ENCODE data around the gene RAB29.
"Not testable (repeated sequence)": the region's sequence is repeated elsewhere in the genome, so short reads cannot be mapped to it uniquely, and the experiment has no call there.

Gene RAB29

DNA sequence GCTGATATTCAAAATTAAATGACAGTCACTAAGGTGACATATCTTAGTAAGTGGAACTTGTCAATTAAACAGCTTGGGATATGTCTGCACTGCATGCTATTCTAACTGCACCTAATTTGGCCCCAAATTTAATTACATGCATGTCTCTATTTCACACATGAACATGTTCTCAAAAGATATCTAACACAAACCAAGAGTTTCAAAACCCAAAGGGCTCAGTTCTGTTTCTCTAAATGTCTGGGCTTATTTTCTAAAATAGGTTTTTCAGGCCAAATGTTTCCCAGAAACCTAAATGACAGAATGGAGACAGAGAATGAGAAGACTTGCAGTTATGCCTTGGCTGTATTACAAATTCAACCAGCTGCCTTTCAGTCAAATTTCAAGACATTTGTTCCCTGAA is 11.3 kb downstream of the RAB29 start:
- DNase-seq: no peak

DNA sequence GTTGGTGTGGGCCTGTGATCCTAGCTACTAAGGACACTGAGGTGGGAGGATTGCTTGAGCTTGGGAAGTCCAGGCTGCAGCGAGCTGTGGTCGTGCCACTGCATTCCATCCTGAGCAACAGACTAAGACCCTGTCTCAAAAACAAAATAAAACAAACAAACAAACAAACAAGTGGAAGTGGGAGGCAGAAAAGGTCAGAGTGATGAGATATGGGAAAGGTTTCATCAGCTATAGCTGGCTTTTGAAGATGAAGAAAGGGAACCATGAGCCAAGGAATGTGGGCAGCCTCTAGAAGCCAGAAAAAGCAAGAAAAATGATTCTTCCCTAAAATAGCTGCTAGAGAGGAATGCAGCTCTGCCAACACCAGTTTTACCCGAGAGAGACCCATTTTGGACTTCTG is 14.7 kb downstream of the RAB29 start:
- DNase-seq: no peak

DNA sequence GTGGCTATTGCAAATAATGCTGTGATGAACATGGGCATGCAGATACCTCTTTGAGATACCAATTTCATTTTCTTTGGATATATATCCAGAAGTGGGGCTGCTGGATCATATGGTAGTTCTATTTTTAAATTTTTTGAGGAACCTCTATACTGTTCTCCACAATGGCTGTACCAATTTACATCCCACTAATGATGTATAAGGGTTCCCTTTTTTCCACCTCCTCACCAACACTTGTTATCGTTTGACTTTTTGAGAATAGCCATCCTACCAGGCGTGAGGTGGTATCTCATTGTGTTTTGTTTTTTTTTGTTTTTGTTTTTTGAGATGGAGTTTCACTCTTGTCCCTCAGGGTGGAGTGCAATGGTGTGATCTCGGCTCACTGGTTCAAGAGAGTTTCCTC is 18.7 kb downstream of the RAB29 start:
- DNase-seq: no peak

DNA sequence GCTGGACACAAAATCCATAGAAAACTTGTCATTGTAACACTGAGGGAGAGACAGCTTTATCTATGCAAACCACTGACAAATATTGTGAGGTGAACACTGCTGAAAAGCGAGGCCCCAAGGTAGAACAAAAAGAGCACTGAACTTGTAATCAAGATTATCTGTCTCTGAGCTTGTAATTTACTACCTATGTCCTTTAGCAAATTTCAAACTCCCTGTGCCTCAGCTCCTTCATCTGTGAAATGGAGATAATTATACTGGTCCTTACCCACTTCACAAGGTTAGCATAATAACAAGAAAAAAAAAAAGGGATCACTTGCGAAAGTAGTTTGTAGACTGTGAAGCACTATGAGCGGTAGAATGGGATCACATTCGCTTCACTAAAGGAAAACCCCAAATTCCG is 20.4 kb downstream of the RAB29 start:
- DNase-seq: no peak

DNA sequence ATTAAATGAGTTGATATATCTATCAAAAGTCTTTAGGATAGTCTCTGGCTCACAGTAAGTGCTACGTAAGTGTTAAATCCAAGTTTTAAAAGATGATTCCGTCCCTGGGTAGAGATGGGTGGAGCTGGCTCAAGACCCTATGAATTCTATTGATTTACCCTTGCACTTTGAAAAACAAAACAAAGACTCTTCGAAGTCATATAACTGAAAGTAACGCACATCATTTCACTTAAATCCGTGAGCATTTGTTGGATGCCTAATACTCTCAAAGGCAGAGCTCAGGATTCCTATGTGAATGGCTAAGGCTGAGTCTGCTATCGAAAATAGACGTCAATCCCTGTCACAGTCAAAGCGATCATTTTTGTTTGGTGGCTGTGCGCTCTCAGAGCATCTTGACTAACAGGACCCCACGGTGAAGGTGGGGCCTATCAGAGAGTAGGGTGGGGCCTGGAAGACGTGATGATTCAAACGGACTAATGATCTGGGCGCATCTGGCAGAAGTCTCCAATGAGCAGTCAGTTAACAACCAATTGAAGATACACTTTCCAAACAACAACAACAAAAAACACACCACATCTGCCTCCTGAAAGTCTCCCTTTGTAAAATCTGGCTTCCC is 24.1 kb downstream of the RAB29 start:
- no peak for DNase-seq

DNA sequence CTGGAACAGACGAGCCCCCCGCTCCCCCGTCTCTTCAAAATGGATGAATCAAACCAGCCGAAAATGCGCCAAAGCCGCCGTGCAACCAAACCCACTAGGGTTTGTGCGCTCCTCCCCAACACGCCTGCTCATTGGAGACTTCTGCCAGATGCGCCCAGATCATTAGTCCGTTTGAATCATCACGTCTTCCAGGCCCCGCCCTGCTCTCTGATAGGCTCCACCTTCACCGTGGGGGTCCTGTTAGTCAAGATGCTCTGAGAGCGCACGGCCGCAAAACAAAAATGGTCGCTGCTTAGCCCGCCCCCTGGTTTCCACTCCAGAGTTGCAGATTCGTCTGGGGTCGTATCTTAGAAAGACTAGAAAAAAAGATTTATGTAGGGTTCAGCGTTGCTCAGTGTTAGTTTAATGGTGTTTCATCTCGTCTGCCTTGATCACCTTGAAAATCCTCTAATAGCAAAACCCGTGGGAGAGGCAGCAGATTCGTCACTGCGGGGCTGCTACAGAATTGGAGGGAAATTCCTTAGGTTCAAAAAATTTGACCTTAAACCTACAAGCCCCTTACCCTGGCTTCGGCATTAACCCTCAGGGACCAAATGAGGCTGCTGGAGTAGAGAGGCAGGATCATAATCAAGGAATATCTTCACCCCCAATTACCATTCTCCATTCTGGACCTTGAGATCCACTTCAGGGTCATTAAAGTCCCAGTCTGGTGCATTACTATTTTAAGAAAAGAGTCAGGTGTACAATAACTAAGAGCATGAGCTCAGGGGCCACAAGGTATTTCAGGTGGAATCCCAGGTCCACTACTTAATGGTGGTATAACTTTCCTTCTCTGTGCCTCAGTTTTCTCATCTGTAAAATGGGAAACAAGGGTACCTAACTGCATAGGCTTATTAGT is 24.9 kb downstream of the RAB29 start, which contains the start of gene NUCKS1:
Gene NUCKS1 (minus strand): TSS at position 45 of the 898 bp plus-strand sequence. CDS start 209 bp downstream, outside the sequence.
- DNase-seq: peak; percentile 96 to 97

DNA sequence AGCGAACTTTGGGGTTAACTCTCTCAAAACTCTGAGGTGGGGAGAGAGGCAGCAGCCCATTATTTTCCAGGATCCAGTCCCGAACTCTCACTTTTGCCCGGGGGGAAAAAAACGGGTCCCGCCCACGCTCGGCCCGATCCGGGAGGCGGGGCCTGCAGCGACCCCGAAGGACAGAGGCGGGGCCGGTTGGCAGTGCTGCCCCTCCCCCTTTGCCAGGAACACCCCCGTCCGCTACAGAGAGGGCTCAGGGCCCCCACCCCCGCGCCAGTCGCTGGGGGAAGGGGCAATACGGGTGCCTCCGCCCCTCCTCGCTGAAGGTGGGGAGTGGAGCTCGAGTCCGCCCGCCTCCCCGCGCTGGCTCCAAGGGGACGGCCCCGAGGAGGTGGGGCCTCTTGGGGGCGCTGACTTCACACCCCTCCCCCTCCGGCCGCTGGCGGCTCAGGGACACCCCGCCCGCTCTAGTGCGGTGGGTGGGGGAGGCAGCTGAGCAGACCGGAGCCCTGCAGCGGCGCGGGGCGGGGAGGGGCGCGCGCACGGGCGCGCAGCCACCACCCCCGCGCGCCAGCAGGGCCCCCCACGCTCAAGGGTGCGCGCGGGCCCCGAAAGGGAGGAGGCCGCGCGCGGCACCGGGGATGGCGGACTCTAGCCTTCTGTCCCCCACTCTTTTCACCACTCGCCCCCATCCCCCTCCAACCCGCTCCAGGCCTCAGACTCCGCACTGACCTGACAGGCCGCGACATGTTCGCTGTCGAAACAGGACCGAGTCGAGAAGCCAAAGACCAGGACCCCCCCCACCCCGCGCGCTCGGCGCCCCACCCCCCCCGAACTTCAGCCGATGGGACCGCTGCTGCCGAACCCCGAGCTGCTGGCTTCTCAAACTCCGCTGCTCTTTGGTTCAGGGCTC is 25.8 kb downstream of the RAB29 start:
- peak; percentile 97 to 99 for DNase-seq

DNA sequence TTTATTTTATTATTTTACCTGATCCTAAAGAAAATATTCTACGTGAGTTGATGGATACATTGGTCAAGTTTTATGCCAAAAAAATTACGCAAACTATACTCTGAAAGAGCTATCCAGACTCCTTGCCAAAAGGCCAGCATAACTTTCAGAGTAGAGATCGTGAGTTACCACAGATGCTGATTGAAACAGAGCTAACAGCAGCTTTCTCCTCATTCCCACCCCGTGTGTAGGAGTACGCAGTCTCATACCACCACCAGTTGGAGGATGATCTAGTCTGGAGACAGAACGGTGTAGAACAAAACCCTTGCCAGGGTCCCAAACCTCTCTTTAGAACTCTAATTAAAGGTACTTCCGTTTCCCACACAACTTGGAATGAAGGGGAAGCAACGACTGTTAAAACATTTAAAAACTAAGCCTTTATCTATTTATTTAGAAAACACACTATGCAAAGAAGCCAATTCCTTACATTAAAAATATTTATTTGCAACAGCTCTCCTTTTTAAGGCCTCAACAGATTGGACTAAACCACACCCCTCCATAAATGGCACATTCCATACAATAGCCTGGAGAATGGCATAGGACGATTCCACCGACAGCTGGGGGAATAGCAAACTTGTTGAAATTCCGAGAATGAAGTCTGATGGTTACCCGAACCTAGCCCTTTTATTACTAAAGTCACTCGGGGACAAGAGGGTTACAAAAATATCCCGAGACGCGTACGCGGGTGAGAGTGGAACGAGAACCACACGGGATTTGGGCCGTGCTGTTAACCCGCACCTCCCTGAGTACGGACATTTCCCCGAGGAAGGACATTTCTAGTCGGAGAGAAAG is 26.7 kb downstream of the RAB29 start:
- peak; percentile 48 to 52 for DNase-seq

DNA sequence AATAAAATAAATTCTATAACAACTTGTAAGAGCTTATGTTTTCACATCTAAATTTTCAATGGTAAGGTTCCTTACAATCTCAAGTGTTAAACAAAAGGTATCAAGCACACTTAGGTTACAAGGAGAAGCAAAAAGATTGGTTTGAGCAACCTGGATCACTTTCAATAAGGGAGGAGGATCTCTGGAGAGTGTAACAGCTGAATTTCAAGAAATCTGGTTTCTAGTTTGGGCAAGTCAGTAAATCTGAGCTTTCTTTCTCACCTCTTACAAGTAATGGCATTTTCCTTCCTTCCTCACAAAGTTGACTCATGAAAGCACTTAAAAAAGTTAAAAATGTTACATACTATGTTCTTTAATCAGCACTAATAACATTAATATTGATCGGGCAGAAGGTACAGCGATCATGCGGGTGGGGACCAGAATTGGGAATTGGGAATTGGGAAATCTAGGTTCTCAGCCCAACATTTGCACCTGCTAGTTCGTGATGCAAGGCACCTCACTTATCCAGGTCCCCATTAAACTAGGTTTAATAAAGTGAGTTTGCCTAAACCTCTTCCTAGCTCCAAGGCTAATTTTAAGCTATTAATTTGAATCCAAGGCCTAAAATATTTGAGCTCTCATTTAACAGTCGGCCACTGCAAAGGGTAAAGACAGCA is 28.4 kb downstream of the RAB29 start:
- DNase-seq: no peak

DNA sequence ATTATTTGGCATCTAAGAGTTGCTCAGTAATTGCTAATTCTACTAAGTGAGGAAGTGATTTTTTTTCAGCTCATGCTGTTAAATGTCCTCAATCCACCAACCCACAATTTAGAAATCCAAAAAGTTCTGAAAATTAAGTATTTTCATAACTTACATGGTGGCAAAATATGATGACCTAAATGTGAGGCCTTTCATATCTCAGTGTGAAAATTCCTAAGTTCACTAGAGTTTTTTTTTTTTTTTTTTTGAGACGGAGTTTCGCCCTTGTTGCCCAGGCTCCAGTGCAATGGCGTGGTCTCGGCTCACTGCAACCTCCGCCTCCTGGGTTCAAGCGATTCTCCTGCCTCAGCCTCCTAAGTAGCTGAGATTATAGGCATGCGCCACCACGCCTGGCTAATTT is 30.9 kb downstream of the RAB29 start:
- no peak for DNase-seq

DNA sequence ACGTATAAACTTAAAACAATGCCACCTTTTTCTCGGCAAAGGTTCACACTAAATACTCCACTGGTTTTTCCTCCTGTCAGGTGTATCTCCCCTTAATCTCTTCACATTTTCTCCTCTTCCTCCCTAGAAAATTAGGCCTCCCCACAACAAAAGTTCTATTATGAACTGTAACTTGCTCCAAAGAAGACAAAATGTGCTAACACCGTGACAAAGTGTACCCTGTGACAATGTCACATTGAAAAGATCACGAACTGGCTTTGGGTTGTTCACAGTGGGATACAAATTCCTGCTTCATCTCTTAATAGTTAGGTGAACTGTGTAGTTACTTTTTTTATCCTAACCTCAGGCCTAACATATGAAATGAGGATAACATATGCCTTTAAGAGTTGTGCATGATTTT is 31.3 kb downstream of the RAB29 start:
- no peak for DNase-seq

DNA sequence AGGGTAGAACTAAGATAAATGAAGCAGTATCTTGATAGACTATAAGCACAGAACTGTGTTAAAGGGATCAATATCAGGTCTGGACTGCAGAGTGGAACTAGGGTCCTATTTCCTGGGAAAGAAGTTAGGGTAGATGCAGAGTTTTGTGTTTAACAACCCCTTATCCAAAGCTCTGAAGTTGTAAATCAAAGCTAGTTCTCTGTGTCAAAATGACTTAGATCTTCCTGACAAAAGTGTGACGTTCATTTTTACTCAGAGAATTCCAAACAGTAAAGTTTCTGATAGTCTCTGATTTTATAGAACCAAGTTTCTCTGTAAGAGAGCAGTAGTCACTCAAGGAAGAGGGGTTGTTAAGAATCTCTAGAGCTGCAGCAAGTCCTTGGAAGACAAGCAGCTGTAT is 33.6 kb downstream of the RAB29 start:
- no peak for DNase-seq

DNA sequence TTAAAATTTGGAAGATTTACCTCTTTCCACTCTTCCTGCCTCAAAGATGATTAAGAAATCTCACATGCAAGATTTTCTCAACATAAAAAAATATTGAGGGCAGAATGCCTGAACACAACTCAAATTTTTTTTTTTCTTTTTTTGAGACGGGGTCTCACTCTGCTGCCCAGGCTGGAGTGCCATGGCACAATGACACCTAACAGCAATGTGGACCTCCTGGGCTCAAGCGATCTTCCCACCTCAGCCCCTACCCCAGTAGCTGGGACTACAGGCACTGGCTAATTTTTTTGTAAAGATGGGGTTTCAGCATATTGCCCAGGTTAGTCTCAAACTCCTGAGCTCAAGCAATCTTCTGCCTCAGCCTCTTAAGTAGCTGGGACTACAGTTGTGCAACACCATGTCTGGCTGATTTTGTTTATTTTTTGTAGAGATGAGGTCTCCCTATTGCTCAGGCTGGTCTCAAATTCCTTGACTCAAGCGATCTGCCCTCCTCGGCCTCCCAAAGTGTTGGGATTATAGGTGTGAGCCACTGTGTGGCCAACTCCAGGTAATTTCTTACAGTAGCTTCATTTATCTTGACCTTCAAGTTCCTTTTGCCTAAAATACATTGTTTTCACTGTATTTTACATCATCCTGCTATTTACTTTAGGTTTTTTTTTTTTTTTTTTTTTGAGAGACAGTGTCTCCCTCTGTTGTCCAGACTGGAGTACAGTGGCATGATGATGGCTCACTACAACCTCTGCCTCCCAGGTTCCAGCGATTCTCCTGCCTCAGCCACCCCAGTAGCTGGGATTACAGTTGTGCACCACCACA is 35.7 kb downstream of the RAB29 start:
- no peak for DNase-seq

DNA sequence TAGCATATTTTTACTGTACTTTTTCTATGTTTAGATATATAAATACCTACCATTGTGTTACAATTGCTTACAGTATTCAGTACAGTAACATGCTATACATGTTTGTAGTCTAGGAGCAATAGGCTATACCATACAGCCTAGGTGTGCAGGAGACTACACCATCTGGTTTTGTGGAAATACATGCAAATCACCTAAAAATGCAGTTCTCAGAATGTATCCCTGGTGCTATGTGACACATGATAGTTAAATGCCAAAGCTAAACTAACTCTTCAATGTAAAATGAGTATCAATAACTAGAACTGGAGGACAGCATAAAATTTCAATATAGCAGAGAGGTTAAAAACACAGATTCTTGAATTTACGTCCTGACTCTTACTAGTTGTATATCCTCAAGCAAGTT is 40.1 kb downstream of the RAB29 start:
- no peak for DNase-seq

DNA sequence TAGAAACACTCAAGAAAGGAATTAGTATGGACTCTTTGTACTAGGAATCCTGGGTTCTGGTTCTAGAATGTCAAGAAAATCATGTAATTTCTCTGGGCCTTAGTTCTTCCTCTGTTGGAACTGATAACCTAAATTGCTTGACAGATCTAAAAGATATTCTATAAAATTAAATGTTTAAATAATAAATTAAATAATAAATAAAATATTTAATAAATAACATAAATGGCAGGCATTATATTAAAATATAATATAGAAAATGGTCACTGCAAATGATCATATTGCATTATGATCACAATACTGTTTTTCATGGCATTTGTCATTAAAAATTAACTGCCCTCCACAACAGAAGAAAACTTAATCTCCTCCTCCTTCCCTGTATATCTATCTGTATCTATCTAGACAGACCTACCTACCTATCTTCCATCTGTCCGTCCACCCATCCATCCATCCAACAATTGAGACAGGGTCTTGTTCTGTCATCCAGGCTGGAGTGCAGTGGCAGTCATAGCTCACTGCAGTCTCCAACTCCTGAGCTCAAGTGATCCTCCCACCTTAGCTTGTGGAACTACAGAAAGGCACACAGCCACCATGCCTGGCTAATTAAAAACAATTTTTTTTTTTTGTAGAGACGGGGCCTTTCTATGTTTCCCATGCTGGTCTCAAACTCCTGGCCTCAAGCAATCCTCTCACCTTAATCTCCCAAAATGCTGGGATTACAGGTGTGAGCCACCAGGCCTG is 41.7 kb downstream of the RAB29 start:
- DNase-seq: no peak

DNA sequence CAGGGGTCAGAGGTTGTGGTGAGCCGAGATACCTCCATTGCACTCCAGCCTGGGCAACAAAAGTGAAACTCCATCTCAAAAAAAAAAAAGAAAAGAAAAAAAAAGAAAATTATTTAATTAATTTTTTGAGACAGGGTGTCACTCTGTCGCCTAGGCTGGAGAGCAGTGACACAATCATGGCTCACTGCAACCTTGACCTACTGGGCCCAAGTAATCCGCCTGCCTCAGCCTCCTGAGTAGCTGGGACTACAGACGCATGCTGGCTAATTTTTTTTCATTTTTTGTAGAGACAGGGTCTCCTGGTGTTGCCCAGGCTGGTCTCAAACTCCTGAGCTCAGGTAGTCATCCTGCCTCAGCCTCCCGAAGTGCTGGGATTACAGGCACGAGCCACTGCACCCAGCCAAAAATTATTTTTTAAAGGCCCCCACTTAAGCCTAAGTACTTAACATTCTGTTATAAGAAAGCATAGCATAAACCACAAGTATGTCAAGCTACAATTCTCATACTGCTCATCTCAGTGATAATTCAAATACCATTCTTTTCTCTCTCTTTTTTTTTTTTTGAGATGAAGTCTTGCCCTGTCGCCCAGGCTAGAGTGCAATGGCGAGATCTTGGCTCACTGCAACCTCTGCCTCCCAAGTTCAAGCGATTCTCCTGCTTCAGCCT is 45.2 kb downstream of the RAB29 start:
- no peak for DNase-seq

DNA sequence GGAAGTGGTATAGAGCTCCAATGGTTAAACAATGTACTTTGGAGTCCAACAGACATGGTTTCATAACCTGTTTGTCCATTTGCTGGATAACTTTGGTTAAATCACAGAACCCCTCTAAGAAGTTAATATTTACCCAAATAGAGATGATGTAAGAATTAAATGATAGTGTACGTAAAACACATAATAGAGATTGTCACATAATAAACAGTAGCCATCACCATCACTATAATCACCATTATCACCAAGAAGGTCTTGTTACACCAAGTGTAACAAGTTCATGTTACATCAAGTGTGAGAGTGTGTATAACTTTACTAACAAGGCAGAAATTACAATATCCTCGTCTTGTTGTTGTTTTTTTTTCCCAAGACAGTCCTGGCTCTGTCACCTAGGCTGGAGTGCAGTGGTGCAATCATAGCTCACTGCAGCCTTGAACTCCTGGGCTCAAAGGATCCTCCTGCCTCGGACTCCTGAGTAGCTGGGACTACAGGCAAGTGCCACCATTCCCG is 48.6 kb downstream of the RAB29 start:
- DNase-seq: no peak

DNA sequence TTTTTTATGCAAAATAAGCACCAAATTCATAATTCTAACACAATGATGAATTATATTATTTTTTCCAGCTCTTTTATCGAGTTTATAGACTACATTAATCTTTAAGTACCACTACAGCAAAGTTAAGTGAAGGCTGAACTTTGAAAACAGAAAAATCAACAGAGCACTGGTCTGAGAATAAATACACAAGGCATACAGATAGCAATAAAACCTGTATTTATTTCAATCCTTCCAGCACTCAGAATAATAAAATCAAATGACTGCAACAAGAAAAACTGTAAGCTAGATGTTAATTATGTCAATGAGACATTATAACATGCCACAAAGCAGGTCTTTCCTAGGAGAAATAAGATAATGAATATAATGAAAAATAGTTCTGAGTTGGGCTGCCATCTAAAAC is 49.8 kb downstream of the RAB29 start:
- no peak for DNase-seq

DNA sequence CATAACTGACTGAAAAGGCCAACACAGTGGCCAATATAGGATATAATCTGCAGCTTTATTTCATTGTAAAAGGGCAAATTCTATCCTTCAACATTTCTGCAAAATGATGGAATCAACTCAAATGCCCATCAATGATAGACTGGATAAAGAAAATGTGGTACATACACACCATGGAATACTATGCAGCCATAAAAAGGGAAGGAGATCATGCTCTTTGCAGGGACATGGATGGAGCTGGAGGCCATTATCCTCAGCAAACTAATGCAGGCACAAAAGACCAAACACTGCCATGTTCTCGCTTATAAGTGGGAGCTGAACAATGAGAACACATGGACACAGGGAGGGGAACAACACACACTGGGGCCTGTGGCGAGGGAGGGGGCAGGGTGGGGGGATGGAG is 54.5 kb downstream of the RAB29 start:
- DNase-seq: not testable (repeated sequence)
